ENCODE measurements around the gene FAM20B. TPM values are rescaled to one million over a fixed set of nuclear protein-coding genes. Genes with fewer than 3 reads are reported as not detected.

The FAM20B gene
- total RNA-seq, 1 experiment from 2014 or later = 35.4 TPM

DNA sequence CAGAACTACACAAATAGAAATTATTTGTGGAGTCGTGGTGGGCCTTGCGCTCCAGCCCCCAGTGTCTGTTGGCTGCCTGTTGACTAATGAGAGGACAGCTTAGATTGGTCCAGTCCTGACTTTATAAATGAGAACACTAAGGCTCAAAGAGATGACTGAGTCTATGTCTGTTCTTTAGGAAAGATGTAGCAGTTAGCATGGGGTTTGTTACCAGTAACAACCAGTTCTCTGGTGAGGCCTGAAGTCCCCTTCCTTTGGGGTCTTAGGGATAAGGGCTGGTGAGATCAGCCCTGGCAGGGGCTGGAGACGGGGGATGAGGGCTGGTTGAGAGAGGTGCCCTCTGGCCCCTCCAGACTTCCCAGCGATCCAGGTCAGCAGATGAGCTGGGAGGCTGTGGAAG, 65.2 kb downstream of the FAM20B start:
- H3K14ac ChIP-seq (ENCODE audit: insufficient read depth, low read length) = no peak overlapping the region; the same call in 1 of the 2 replicates
- peak overlapping the region in 1 of 3 experiments; percentile 42; a peak in 2 of 7 replicates for H3K27ac Mint-ChIP-seq
- no peak overlapping the region for H3K23ac ChIP-seq (ENCODE audit: insufficient read length, low read depth, low read length)
- WGBS (ENCODE audit: extremely low coverage, insufficient read length, low lambda C conversion rate) = no CpG with 5 or more reads among the region's 4 CpGs
- no peak overlapping the region for H2BK5ac ChIP-seq (ENCODE audit: insufficient read length, low read length)
- DNase-seq = no peak
- no peaks in the 10 kb centered on the region for H3K27me3 ChIP-seq (ENCODE audit: insufficient read depth, low read length)
- no peak overlapping the region for H3K18ac ChIP-seq (ENCODE audit: insufficient read length, low read depth, low read length)
- H2BK120ac ChIP-seq (ENCODE audit: low read depth, low read length, poor library complexity, severe bottlenecking) = no peak overlapping the region
- no peaks in the 10 kb centered on the region for H3K27me3 Mint-ChIP-seq (ENCODE audit: low read depth)
- H3K9ac ChIP-seq (ENCODE audit: extremely low read depth, insufficient read length, low read length) = no peak overlapping the region
- no peak overlapping the region for H3K56ac ChIP-seq (ENCODE audit: insufficient read length, low read depth, low read length)
- no peak overlapping the region for H3T11ph ChIP-seq (ENCODE audit: low read length)
- H2BK12ac ChIP-seq (ENCODE audit: insufficient read length, low read depth, low read length) = no peak overlapping the region
- H3K79me2 ChIP-seq (ENCODE audit: insufficient read depth, low read length) = no peaks in the 10 kb centered on the region; the same call in 1 of the 2 replicates
- no peak overlapping the region for H3K4me2 ChIP-seq (ENCODE audit: insufficient read depth, insufficient read length, low read length)
- no peak overlapping the region for H2AK5ac ChIP-seq (ENCODE audit: insufficient read length, low read length)
- no peak overlapping the region for H2BK20ac ChIP-seq (ENCODE audit: low read depth, low read length, poor library complexity, severe bottlenecking)
- H3K23me2 ChIP-seq (ENCODE audit: insufficient read length, low read depth, low read length, poor library complexity, severe bottlenecking) = peaks cover 4% of the 10 kb centered on the region
- H3K4me3 Mint-ChIP-seq = no peak overlapping the region
- peaks cover 30 to 66% (median 52%) of the 10 kb centered on the region in 3 experiments; a peak in 6 of 7 replicates for H3K36me3 Mint-ChIP-seq (ENCODE audit: insufficient read depth in 1 of 3, low read depth in 3 of 3)
- peaks cover 10% of the 10 kb centered on the region; the same call in 1 of the 2 replicates for H3K4me1 ChIP-seq (ENCODE audit: insufficient read depth, low read length)
- TF ChIP-seq CTCF (conservative IDR thresholded peaks at IDR 0.05) = no peak
- H4K20me1 ChIP-seq (ENCODE audit: control insufficient read depth, insufficient read depth, insufficient read length) = no peaks in the 10 kb centered on the region
- no peak overlapping the region for H4K5ac ChIP-seq (ENCODE audit: insufficient read length, low read depth, low read length)
- H3K27ac ChIP-seq (ENCODE audit: insufficient read length, low read depth, low read length) = no peak overlapping the region
- H3K79me1 ChIP-seq (ENCODE audit: insufficient read depth, low read depth, low read length, poor library complexity, severe bottlenecking) = no peaks in the 10 kb centered on the region
- H2AFZ ChIP-seq (ENCODE audit: low read length) = no peak overlapping the region
- H2BK15ac ChIP-seq (ENCODE audit: low read depth, low read length) = no peak overlapping the region
- H4K91ac ChIP-seq (ENCODE audit: insufficient read length, low read depth, low read length) = no peak overlapping the region
- H4K8ac ChIP-seq (replicated peaks; ENCODE audit: insufficient read length, low read depth, low read length) = no peak overlapping the region
- no peaks in the 10 kb centered on the region for H3K9me3 ChIP-seq (ENCODE audit: control insufficient read depth, low read depth, low read length)
- peaks cover 26 to 29% of the 10 kb centered on the region in 2 experiments for H3K4me1 Mint-ChIP-seq
- H3K9me3 Mint-ChIP-seq = no peaks in the 10 kb centered on the region; a peak in 1 of 5 replicates
- H3K4ac ChIP-seq (ENCODE audit: low read depth, low read length) = no peak overlapping the region

Measured in H9 (cell line).